Epithelial cell of proximal tubule (primary cell): ENCODE results near the gene SS18L1. TPM values are rescaled to one million over a fixed set of nuclear protein-coding genes. Genes with fewer than 3 reads are reported as not detected.

ENCODE experiments used
- DNase-seq: peaks from one replicate; pipeline ENCODE4 v3.0.0-alpha.2; 2011; ENCODE audit warnings: low read depth
- H3K4me3 ChIP-seq: 2 replicates; pipeline ENCODE4 v1.5.1; 2011; ENCODE audit warnings: low read depth, mild to moderate bottlenecking, low read length
- total RNA-seq: library from RNA; depleted of rRNA; stranded (reverse); fragments of >200 nt; gene quantifications from 2 replicates; pipeline ENCODE4 v1.2.3, GENCODE V29; 2015
- TF ChIP-seq, protein P1 (sequence below): conservative IDR thresholded peaks from 2 replicates; pipeline ENCODE4 v1.5.1; 2012; ENCODE audit warnings: low read depth, mild to moderate bottlenecking, low read length

Gene SS18L1
- total RNA-seq, 1 donor from 2014 or later, result 11.4 TPM

GRCh38 chr20:62208795-62209755 is 65.5 kb downstream of the SS18L1 start:
- TF ChIP-seq, protein P1, sequence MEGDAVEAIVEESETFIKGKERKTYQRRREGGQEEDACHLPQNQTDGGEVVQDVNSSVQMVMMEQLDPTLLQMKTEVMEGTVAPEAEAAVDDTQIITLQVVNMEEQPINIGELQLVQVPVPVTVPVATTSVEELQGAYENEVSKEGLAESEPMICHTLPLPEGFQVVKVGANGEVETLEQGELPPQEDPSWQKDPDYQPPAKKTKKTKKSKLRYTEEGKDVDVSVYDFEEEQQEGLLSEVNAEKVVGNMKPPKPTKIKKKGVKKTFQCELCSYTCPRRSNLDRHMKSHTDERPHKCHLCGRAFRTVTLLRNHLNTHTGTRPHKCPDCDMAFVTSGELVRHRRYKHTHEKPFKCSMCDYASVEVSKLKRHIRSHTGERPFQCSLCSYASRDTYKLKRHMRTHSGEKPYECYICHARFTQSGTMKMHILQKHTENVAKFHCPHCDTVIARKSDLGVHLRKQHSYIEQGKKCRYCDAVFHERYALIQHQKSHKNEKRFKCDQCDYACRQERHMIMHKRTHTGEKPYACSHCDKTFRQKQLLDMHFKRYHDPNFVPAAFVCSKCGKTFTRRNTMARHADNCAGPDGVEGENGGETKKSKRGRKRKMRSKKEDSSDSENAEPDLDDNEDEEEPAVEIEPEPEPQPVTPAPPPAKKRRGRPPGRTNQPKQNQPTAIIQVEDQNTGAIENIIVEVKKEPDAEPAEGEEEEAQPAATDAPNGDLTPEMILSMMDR, result peak; percentile 9

GRCh38 chr20:62209850-62210495 is 66.4 kb downstream of the SS18L1 start:
- TF ChIP-seq, protein P1, result no peak
- no peak overlapping the region for H3K4me3 ChIP-seq
- no peak for DNase-seq

More at GRCh38 chr20:62208795-62209755, 65.5 kb downstream of the SS18L1 start:
- no peak for DNase-seq
- H3K4me3 ChIP-seq, result no peak overlapping the region

DNA sequence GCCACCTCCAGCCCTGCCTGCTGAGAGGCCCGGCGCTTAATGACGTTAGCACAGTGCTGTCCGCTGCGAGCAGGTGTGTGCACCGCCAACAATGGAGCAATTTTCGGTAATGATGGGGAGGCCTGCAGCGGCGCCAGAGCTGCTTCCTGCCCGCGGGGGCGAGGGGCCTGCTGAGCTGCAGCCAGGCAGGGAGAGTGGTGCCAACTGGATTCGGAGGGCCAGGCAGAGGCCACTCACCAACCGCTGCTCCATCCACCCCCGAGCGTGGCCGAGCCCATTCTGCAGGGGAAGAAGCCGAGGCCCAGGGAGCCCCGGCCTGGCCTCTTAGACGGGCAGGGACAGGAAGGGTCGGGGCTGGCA is 66.9 kb downstream of the SS18L1 start:
- no peak for DNase-seq
- TF ChIP-seq, protein P1, result no peak
- no peak overlapping the region for H3K4me3 ChIP-seq

- no peak for DNase-seq
- no peak overlapping the region for H3K4me3 ChIP-seq
- TF ChIP-seq, protein P1, result no peak
Observed at GRCh38 chr20:62211216-62211615, 67.6 kb downstream of the SS18L1 start.

DNA sequence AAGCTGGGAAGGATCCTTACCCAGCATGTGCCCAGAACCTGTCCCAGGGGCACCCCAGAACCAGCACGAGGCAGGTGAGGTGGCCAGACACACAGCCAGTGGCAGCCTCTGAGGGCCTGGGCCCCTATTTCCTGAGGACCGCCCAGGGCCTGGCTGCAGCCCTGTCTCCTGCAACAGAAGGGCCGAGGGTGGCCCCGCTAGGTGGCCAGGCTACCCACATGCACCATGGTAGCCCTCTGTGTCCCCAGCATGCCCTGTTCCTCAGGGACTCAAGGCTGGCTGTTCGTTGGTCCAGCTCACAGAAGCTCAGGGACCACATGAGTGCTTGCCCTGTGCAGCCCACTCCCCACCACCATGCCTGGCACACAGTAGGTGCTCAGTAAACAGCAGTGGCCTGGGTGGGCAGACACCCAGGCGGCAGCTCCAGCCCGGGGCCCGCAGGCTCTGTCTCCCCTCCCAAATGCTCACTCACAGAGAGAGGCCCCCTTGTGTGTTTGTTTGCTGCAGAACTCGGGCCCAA is 68.3 kb downstream of the SS18L1 start:
- no peak overlapping the region for H3K4me3 ChIP-seq
- TF ChIP-seq, protein P1, result no peak
- no peak for DNase-seq

- H3K4me3 ChIP-seq, result no peak overlapping the region
- TF ChIP-seq, protein P1, result no peak
- DNase-seq, result no peak
Observed at GRCh38 chr20:62212299-62212698, 68.7 kb downstream of the SS18L1 start.
